ENCODE data around the gene GAB2. TPM values are rescaled to one million over a fixed set of nuclear protein-coding genes. Genes with fewer than 3 reads are reported as not detected.

GAB2 gene
- total RNA-seq, 1 donor from 2014 or later: 65.8 TPM

GRCh38 chr11:78208257-78209165 is 209.1 kb downstream of the GAB2 start:
- TF ChIP-seq, protein P1, sequence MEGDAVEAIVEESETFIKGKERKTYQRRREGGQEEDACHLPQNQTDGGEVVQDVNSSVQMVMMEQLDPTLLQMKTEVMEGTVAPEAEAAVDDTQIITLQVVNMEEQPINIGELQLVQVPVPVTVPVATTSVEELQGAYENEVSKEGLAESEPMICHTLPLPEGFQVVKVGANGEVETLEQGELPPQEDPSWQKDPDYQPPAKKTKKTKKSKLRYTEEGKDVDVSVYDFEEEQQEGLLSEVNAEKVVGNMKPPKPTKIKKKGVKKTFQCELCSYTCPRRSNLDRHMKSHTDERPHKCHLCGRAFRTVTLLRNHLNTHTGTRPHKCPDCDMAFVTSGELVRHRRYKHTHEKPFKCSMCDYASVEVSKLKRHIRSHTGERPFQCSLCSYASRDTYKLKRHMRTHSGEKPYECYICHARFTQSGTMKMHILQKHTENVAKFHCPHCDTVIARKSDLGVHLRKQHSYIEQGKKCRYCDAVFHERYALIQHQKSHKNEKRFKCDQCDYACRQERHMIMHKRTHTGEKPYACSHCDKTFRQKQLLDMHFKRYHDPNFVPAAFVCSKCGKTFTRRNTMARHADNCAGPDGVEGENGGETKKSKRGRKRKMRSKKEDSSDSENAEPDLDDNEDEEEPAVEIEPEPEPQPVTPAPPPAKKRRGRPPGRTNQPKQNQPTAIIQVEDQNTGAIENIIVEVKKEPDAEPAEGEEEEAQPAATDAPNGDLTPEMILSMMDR (IDR thresholded peaks at IDR 0.05): no peak
- Histone ChIP-seq H3K36me3 (peaks cover 20% of the 10 kb centered on the region), H3K4me1 (peaks cover under 1% of the 10 kb centered on the region), H3K9me3 (no peaks in the 10 kb centered on the region), H3K27ac (no peak overlapping the region), H3K27me3 (no peaks in the 10 kb centered on the region), H3K4me3 (no peak overlapping the region)
- no peak for ATAC-seq
- intact Hi-C loops (cut with DNase I): no loop called here
- peak; percentile 31 for DNase-seq

GRCh38 chr11:78207532-78208256 is 209.9 kb downstream of the GAB2 start:
- Histone ChIP-seq H3K9me3 (no peaks in the 10 kb centered on the region), H3K27ac (no peak overlapping the region), H3K4me1 (peaks cover 4% of the 10 kb centered on the region), H3K36me3 (peaks cover 19% of the 10 kb centered on the region), H3K4me3 (no peak overlapping the region), H3K27me3 (no peaks in the 10 kb centered on the region)
- intact Hi-C loops (cut with DNase I): no loop called here
- TF ChIP-seq, protein P1 (IDR thresholded peaks at IDR 0.05): no peak
- DNase-seq: peak; percentile 32
- ATAC-seq: no peak

DNA sequence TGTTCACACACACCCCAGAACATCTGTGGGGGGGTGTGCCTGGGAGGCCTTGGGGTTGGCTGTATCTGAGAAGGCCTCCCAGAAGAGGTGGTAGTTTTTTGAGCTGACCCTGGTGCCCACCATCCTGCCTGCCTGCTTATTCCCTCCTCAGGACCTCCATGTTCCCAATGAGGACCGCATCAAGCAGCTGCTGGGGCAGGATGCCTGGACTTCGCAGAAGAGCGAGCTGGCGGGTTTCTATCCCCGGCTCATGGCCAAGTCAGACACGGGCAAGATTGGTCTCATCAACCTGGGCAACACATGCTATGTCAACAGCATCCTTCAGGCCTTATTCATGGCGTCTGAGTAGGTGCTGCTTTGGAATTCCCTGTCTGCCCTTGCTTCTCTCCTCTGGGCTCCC is 211.9 kb downstream of the GAB2 start:
- Histone ChIP-seq H3K4me3 (no peak overlapping the region), H3K27ac (no peak overlapping the region), H3K27me3 (no peaks in the 10 kb centered on the region), H3K4me1 (peaks cover 4% of the 10 kb centered on the region), H3K9me3 (no peaks in the 10 kb centered on the region), H3K36me3 (peaks cover 19% of the 10 kb centered on the region)
- DNase-seq (no peak), ATAC-seq (no peak)
- intact Hi-C loops (cut with DNase I): no loop called here
- TF ChIP-seq, protein P1 (IDR thresholded peaks at IDR 0.05): no peak

DNA sequence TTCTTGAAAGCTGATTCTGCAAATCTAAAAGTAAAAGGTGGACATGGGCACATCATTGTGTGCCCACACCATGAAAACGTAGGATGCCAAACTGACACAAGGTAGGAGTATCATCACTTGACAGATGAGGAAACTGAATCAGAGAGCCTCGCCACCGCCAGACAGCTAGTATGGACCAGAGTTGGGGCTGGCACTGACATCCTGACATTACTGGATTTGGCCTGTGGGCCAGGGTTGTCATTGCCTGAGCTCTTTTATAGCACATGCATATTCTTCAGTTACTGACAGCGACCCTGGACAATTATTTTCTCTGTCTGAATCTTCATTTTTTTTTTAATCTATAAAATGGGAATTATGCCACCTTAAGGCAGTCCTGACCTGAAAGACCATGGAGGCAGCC is 212.4 kb downstream of the GAB2 start:
- no peak overlapping the region for H3K4me3 ChIP-seq
- H3K27ac ChIP-seq: no peak overlapping the region
- H3K27me3 ChIP-seq: no peaks in the 10 kb centered on the region
- ATAC-seq (no peak), DNase-seq (peak; percentile 17)
- TF ChIP-seq, protein P1 (IDR thresholded peaks at IDR 0.05): no peak
- H3K4me1 ChIP-seq: peaks cover 4% of the 10 kb centered on the region
- intact Hi-C loops (cut with DNase I): no loop called here
- H3K36me3 ChIP-seq: peaks cover 14% of the 10 kb centered on the region
- H3K9me3 ChIP-seq: no peaks in the 10 kb centered on the region

DNA sequence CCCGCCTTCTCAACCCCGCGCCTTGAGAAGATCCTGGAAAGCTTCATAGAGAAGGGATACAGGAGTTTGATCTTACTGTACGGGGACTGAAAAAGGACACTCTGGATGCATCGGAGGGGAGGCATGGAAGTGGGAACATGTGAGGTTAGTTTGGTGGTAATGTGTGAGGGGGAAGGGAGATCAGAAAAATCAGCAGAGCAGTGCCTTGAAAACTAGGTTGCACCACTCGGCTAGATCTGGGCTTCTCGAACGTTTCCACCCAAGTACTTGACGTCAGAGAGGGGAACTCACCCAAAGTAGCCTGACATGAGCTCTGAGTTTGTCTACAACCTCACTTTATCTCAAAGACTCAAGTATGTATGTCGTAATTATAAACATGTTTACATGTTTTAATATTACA is 214.4 kb downstream of the GAB2 start:
- intact Hi-C loops (cut with DNase I): no loop called here
- no peak overlapping the region for H3K4me3 ChIP-seq
- H3K4me1 ChIP-seq: peaks cover 4% of the 10 kb centered on the region
- no peaks in the 10 kb centered on the region for H3K9me3 ChIP-seq
- no peaks in the 10 kb centered on the region for H3K36me3 ChIP-seq
- DNase-seq (no peak), ATAC-seq (peak; percentile 18)
- no peaks in the 10 kb centered on the region for H3K27me3 ChIP-seq
- H3K27ac ChIP-seq: peak overlapping the region; percentile 24
- TF ChIP-seq, protein P1 (IDR thresholded peaks at IDR 0.05): no peak

Measured in upper lobe of right lung (tissue), 1 donor.